Stimulated activated CD4-positive, alpha-beta T cell treated with anti-CD3 and anti-CD28 coated beads, Interleukin-2, amount 100 ng/mL, for 48 hours (primary cell): ENCODE measurements around the gene HEXD.

Experiments used
- DNase-seq, 2 donors: peaks; one replicate each; pipeline ENCODE4 v3.0.0-alpha.2; 2020

The HEXD gene

DNA sequence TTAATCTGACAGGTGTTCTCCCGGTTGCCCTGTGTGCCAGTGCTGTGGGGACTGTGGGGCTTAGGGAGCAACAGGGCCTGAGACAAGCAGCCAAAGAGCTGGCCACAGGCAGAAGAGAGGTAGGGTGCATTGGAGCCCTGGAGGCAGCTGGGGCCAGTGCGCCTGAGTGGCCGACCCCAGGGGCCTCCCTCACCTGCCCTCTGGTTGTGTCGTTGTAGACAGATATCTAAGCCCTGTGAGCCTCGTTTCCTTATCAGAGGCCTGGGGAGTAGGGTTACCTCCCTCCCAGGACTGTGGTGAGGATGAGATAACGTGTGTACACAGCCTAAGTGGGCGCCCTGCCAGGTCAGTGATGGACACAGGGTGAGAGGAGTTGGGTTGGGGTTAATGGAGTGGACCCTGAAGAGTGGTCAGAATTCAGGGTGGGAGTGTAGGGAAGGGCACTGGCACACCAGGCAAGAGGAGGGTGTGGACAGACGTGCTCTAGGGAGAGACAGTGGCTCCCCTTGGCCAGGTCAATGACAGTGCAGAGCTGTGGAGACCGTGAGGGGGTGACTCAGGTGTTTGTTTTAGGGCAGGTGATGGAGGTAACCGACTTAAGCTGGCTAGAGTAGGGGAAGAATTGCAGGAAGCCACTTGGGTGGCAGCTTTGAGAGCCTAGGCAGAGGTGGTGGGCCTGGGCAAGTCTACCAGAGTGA is 43.8 kb downstream of the HEXD start:
- DNase-seq: no peak

- DNase-seq: no peak
Measured at GRCh38 chr17:82463391-82463790, 45.2 kb downstream of the HEXD start.

- DNase-seq: no peak
Measured at GRCh38 chr17:82463925-82464566, 45.9 kb downstream of the HEXD start.

- no peak for DNase-seq
Measured at GRCh38 chr17:82464567-82464929, 46.4 kb downstream of the HEXD start.

DNA sequence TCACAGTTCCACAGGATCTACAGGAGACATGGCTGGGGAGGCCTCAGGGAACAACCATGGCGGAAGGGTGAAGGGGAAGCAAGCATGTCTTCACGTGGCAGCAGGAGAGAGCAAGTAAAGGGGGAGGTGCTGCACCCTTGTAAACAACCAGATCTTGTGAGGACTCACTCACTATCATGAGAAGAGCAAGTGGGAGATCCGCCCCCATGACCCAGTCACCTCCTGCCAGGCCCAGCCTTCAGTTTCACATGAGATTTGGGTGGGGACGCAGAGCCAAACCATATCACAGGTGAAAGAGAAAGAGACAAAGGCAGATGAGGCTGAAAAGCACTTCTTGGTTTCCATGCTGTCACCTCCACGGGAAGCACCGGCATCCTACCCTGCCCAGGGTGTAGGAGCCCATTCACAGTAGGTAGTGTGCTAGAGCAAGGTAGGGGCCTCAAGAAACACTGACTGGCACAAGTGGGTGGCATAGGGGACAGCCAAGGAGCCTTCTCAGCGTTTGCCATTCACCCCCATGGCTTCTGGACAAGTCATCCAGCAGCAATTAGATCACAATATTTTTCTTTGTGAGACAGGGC is 47.0 kb downstream of the HEXD start:
- DNase-seq: no peak

- no peak for DNase-seq
Measured at GRCh38 chr17:82468692-82469091, 50.5 kb downstream of the HEXD start.

GRCh38 chr17:82470065-82470464 is 51.9 kb downstream of the HEXD start:
- DNase-seq: no peak

GRCh38 chr17:82474223-82475010 is 56.3 kb downstream of the HEXD start:
- DNase-seq: no peak

GRCh38 chr17:82475458-82475857 is 57.3 kb downstream of the HEXD start:
- DNase-seq: no peak

DNA sequence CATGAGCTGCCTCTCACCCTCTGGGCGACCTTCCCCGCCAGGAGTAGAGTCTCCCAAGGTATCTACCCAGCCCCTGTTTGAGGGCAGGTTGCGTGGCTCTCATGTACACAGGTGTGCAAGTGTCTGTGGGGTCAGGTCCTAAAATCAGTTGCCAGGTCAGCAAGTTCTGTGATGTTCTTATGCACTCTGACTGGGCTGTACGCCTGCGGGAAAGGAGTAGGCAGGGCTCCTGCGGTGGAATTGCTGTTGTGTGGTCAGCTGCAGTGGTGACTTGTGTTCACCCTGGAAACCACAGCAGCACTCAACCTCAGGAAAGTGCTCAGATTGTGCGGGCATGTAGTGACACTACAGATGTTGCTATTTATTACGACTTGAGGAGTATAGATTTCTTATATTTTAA is 59.8 kb downstream of the HEXD start:
- no peak for DNase-seq

DNA sequence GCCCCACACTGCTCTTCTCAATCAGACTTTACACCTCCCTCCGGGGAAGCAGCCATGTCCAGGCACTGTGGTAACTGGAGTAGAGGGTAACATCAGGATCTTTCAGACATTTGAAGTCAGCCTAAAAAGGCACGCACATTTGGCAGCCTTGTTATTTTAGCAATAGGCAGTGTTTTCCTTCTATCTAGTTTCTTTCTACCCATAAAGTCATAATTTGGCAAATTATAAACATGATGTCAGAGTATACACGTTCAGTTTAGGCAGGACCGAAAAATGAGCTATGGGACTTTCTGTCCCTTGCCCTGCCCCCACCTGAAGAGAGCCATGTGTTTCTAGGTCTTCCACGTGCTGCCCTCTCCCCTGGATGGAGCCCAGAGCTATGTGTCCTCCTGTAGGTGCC is 61.5 kb downstream of the HEXD start:
- DNase-seq: no peak

GRCh38 chr17:82480318-82480717 is 62.2 kb downstream of the HEXD start:
- no peak for DNase-seq

- no peak for DNase-seq
Measured at GRCh38 chr17:82483204-82483660, 65.1 kb downstream of the HEXD start.

- no peak for DNase-seq
Measured at GRCh38 chr17:82483836-82484235, 65.7 kb downstream of the HEXD start.

DNA sequence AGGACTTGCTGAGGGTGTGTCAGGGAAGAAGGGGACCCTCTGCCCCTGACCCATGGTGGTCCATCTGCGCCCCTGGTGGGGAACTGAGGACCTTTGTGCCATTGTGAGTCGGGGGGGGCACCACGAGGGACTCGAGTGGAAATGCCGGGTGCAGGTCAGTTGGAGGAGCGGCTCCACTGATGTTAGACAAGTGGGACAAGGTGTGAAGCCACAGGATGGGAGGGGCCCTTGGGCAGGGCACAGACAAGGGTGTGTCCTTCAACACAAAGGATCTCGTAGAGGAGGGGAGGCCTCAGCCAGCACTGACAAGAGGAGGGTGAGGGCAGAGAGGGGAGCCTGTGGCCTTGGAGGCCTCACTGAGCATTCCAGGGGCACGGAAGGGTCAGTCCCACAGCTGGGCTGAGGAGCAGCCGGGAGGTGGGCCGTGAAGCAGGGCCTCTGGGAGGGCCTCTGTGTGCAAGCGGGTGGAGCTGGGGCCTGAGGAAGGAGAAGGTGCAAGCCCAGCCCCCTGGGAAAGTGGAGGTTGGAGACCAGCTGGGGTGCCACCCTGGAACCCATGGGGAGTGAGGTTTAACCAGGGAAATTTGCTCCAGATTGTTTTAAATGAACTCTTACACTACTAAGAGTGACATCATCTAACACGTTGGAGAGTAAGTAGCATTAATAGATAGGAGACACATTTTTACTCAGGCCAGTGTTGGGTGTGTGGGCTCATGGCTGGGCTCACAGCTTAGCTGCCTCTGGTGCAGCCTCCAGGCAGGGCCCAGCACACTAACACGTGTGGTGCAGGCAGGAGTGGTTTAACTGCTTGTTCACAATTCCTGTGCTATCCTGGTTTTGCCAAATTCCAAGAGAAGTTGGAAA is 68.3 kb downstream of the HEXD start:
- DNase-seq: no peak

GRCh38 chr17:82487910-82488309 is 69.8 kb downstream of the HEXD start:
- no peak for DNase-seq

GRCh38 chr17:82489117-82489516 is 71.0 kb downstream of the HEXD start:
- DNase-seq: no peak

DNA sequence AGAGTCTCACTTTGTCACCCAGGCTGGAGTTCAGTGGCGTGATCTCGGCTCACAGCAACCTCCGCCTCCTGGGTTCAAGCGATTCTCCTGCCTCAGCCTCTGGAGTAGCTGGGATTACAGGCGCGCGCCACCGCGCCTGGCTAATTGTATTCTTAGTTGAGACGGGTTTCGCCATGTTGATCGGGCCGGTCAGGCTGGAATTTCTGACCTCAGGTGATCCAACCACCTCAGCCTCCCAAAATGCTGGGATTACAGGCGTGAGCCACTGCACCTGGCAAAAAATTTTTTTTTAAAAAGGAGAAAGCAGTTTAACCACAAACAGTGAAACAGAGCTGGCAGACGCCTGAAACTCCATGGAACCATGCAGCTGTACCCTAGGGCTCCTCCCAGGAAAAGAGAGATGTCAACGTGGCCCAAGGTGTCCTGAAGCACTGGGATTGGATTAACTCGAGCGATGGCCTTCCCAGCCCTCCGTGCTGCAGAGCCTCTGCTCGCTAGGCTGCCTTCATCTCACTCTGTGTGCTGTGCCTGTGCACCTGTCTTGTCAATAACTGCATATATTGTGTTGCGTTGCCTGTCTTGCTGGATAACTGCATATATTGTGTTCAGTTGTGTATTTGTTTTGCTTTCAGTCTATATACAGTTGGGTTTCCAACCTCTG is 71.8 kb downstream of the HEXD start:
- no peak for DNase-seq

- no peak for DNase-seq
Measured at GRCh38 chr17:82490512-82491195, 72.5 kb downstream of the HEXD start.

GRCh38 chr17:82491196-82491530 is 73.0 kb downstream of the HEXD start:
- no peak for DNase-seq

DNA sequence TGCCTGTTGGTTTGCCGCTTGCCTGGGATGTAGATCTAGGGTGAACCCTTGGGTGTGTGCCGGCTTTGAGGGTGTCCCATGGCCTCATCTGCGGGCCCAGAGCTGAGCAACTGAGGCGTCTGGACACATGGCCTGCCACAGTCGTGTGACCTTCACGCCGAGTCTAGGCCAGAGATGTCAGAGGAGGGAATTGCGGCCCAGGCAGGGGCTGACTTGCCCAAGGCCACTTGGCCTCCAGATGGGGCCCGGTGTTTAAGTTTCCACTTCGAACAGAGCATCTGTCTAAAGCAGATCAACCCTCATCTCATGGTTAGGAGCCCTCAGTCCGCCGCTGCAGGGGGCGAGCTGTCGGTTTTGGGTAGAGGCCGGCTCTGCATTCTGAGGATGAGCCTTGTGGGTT is 73.4 kb downstream of the HEXD start:
- DNase-seq: no peak
